HCT116 (cell line): Measurements from ENCODE around the gene SPATA3.

Source experiments
- CBX3 ChIP-seq: IDR thresholded peaks from 2 replicates; pipeline ENCODE4 v1.6.1; 2012; ENCODE audit warnings: low read depth
- EGR1 ChIP-seq: IDR thresholded peaks from 2 replicates; pipeline ENCODE4 v1.6.1; 2012; ENCODE audit warnings: low read depth
- EZH2 ChIP-seq: fragments of 200-600 bp; sonication (generic); IDR thresholded peaks from 2 replicates; pipeline ENCODE4 v1.6.1; 2017; ENCODE audit warnings: antibody characterized with exemption, mixed run types
- EZH2phosphoT487 ChIP-seq: fragments of 200-600 bp; IDR thresholded peaks from 2 replicates; pipeline ENCODE4 v1.6.1; 2018; ENCODE audit warnings: antibody characterized with exemption, borderline replicate concordance
- JUND ChIP-seq: IDR thresholded peaks from 2 replicates; pipeline ENCODE4 v1.6.1; 2012
- POLR2A ChIP-seq: IDR thresholded peaks from 2 replicates; pipeline ENCODE4 v1.7.0; 2011; ENCODE audit warnings: borderline replicate concordance; ENCODE audit not compliant: insufficient read depth, insufficient read length; ENCODE audit errors: extremely low read depth
- POLR2AphosphoS5 ChIP-seq: IDR thresholded peaks from 2 replicates; pipeline ENCODE4 v1.6.1; 2011; ENCODE audit warnings: mild to moderate bottlenecking, low read depth, low read length, moderate library complexity
- RAD21 ChIP-seq: IDR thresholded peaks from 2 replicates; pipeline ENCODE4 v1.6.1; 2012; ENCODE audit warnings: low read depth, mild to moderate bottlenecking
- SIN3A ChIP-seq: IDR thresholded peaks from 2 replicates; pipeline ENCODE4 v1.6.1; 2012; ENCODE audit warnings: low read depth
- TF ChIP-seq, protein P1 (sequence below), 3 experiments: fragments of 200-600 bp in 1 of 3; sonication (generic) in 1 of 3; IDR thresholded peaks in 2 of 3; conservative IDR thresholded peaks in 1 of 3; 2 replicates each; pipeline ENCODE4 v1.5.1; 2012 to 2017; ENCODE audit warnings: low read depth in 2 of 3, low read length in 2 of 3, antibody characterized with exemption in 1 of 3, borderline replicate concordance in 1 of 3, control low read depth in 1 of 3, mild to moderate bottlenecking in 1 of 3, mixed read lengths in 1 of 3, mixed run types in 1 of 3, moderate library complexity in 1 of 3; ENCODE audit not compliant: insufficient read depth in 1 of 3
- TF ChIP-seq, protein P2 (sequence below): IDR thresholded peaks from 2 replicates; pipeline ENCODE4 v1.6.1; 2012; ENCODE audit warnings: low read depth

DNA sequence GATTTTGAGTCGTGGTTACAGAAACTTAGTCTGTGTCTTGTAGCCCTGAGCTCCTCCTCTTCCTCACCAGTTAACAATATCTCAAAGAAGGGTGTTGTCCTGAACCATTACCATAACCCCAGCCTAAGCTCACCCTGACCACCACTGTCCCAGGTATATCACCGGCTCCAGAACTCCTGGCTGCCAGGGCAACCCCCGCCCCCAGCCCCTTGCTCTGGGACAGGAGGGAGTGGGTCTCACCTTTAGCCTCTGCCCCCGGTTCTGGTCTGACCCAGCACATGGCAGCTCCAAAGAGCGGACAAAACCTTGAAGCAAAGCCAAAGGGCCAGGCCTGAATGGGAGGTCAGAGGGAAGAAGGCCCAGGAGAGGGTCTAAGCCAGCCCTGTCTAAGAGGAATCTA is 55.2 kb downstream of the SPATA3 start:
- TF ChIP-seq EGR1 (no peak), EZH2 (no peak), JUND (no peak), EZH2phosphoT487 (no peak), RAD21 (no peak), POLR2AphosphoS5 (no peak), SIN3A (no peak), POLR2A (no peak), CBX3 (no peak)
- TF ChIP-seq, protein P1, sequence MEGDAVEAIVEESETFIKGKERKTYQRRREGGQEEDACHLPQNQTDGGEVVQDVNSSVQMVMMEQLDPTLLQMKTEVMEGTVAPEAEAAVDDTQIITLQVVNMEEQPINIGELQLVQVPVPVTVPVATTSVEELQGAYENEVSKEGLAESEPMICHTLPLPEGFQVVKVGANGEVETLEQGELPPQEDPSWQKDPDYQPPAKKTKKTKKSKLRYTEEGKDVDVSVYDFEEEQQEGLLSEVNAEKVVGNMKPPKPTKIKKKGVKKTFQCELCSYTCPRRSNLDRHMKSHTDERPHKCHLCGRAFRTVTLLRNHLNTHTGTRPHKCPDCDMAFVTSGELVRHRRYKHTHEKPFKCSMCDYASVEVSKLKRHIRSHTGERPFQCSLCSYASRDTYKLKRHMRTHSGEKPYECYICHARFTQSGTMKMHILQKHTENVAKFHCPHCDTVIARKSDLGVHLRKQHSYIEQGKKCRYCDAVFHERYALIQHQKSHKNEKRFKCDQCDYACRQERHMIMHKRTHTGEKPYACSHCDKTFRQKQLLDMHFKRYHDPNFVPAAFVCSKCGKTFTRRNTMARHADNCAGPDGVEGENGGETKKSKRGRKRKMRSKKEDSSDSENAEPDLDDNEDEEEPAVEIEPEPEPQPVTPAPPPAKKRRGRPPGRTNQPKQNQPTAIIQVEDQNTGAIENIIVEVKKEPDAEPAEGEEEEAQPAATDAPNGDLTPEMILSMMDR (IDR thresholded peaks at IDR 0.05 in 2 of 3, conservative IDR thresholded peaks at IDR 0.05 in 1 of 3; ENCODE audit: borderline replicate concordance in 1 of 3, insufficient read depth in 1 of 3, low read depth in 2 of 3, low read length in 2 of 3): no peak
- TF ChIP-seq, protein P2, sequence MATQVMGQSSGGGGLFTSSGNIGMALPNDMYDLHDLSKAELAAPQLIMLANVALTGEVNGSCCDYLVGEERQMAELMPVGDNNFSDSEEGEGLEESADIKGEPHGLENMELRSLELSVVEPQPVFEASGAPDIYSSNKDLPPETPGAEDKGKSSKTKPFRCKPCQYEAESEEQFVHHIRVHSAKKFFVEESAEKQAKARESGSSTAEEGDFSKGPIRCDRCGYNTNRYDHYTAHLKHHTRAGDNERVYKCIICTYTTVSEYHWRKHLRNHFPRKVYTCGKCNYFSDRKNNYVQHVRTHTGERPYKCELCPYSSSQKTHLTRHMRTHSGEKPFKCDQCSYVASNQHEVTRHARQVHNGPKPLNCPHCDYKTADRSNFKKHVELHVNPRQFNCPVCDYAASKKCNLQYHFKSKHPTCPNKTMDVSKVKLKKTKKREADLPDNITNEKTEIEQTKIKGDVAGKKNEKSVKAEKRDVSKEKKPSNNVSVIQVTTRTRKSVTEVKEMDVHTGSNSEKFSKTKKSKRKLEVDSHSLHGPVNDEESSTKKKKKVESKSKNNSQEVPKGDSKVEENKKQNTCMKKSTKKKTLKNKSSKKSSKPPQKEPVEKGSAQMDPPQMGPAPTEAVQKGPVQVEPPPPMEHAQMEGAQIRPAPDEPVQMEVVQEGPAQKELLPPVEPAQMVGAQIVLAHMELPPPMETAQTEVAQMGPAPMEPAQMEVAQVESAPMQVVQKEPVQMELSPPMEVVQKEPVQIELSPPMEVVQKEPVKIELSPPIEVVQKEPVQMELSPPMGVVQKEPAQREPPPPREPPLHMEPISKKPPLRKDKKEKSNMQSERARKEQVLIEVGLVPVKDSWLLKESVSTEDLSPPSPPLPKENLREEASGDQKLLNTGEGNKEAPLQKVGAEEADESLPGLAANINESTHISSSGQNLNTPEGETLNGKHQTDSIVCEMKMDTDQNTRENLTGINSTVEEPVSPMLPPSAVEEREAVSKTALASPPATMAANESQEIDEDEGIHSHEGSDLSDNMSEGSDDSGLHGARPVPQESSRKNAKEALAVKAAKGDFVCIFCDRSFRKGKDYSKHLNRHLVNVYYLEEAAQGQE: no peak
